Stimulated activated CD8-positive, alpha-beta memory T cell treated with anti-CD3 and anti-CD28 coated beads, Interleukin-15, amount 100 ng/mL, for 24 hours (primary cell): ENCODE data around the gene KCNT2.
"Not testable (repeated sequence)": the region's sequence is repeated elsewhere in the genome, so short reads cannot be mapped to it uniquely, and the experiment has no call there.

Experiments used
- DNase-seq: peaks from one replicate; pipeline ENCODE4 v3.0.0-alpha.2; 2020; ENCODE audit warnings: low read depth

The KCNT2 gene

GRCh38 chr1:196608390-196609369 is at the start of gene KCNT2:
KCNT2 (minus strand) TSS chr1:196608440; CDS start chr1:196608309, 131 bp downstream.
- no peak for DNase-seq

- no peak for DNase-seq
These were observed 47.3 kb upstream of the KCNT2 start for GRCh38 chr1:196655494-196655893.

GRCh38 chr1:196655071-196655470 is 46.8 kb upstream of the KCNT2 start:
- no peak for DNase-seq

GRCh38 chr1:196654271-196654670 is 46.0 kb upstream of the KCNT2 start:
- no peak for DNase-seq

GRCh38 chr1:196651637-196652215 is 43.5 kb upstream of the KCNT2 start, which contains the start of gene CFH:
CFH (plus strand) TSS chr1:196652043; CDS start chr1:196652118, 75 bp downstream.
- no peak for DNase-seq

GRCh38 chr1:196651079-196651478 is 42.8 kb upstream of the KCNT2 start:
- no peak for DNase-seq

GRCh38 chr1:196650403-196650802 is 42.2 kb upstream of the KCNT2 start:
- DNase-seq: no peak

- no peak for DNase-seq
These were observed 41.8 kb upstream of the KCNT2 start for GRCh38 chr1:196649990-196650389.

GRCh38 chr1:196640976-196641375 is 32.7 kb upstream of the KCNT2 start:
- no peak for DNase-seq

- not testable (repeated sequence) for DNase-seq
These were observed 31.1 kb upstream of the KCNT2 start for GRCh38 chr1:196639291-196639690.

GRCh38 chr1:196638466-196638865 is 30.2 kb upstream of the KCNT2 start:
- no peak for DNase-seq

- no peak for DNase-seq
These were observed 29.4 kb upstream of the KCNT2 start for GRCh38 chr1:196637606-196638005.

- no peak for DNase-seq
These were observed 20.6 kb upstream of the KCNT2 start for GRCh38 chr1:196628838-196629237.

- DNase-seq: no peak
These were observed 14.8 kb upstream of the KCNT2 start for GRCh38 chr1:196623079-196623478.

- DNase-seq: no peak
These were observed 11.5 kb upstream of the KCNT2 start for GRCh38 chr1:196619721-196620120.

GRCh38 chr1:196611873-196612272 is 3.6 kb upstream of the KCNT2 start:
- DNase-seq: no peak

- no peak for DNase-seq
These were observed 1.1 kb upstream of the KCNT2 start for GRCh38 chr1:196609370-196609737.

GRCh38 chr1:196607981-196608380 is 259 bp downstream of the KCNT2 start:
- DNase-seq: no peak

GRCh38 chr1:196603651-196604050 is 4.6 kb downstream of the KCNT2 start:
- no peak for DNase-seq

- DNase-seq: no peak
These were observed 9.1 kb downstream of the KCNT2 start for GRCh38 chr1:196598942-196599748.

- DNase-seq: no peak
These were observed 13.5 kb downstream of the KCNT2 start for GRCh38 chr1:196594700-196595099.

- no peak for DNase-seq
These were observed 14.3 kb downstream of the KCNT2 start for GRCh38 chr1:196593955-196594354.
